Dedifferentiated amniotic fluid mesenchymal stem cell (primary cell): ENCODE results near the gene TUFT1.
"Not testable (repeated sequence)": the region's sequence is repeated elsewhere in the genome, so short reads cannot be mapped to it uniquely, and the experiment has no call there.

ENCODE experiments used
- DNase-seq: peaks from one replicate; pipeline ENCODE4 v3.0.0-alpha.2; 2016; ENCODE audit errors: extremely low spot score

TUFT1 gene

GRCh38 chr1:151579436-151580225 lies 39.5 kb downstream of the TUFT1 start:
- no peak for DNase-seq

- DNase-seq: no peak
These were observed 41.3 kb downstream of the TUFT1 start for GRCh38 chr1:151581451-151581850.

GRCh38 chr1:151581921-151582320 lies 41.8 kb downstream of the TUFT1 start:
- no peak for DNase-seq

GRCh38 chr1:151583796-151584195 lies 43.7 kb downstream of the TUFT1 start:
- no peak for DNase-seq

- no peak for DNase-seq
These were observed 44.2 kb downstream of the TUFT1 start for GRCh38 chr1:151584278-151584677.

GRCh38 chr1:151584780-151585179 lies 44.7 kb downstream of the TUFT1 start:
- DNase-seq: no peak

- DNase-seq: no peak
These were observed 45.5 kb downstream of the TUFT1 start for GRCh38 chr1:151585622-151586021.

- no peak for DNase-seq
These were observed 50.9 kb downstream of the TUFT1 start for GRCh38 chr1:151590961-151591360.

GRCh38 chr1:151593730-151594129 lies 53.6 kb downstream of the TUFT1 start:
- no peak for DNase-seq

GRCh38 chr1:151594143-151594625 lies 54.1 kb downstream of the TUFT1 start:
- DNase-seq: no peak

- no peak for DNase-seq
These were observed 56.3 kb downstream of the TUFT1 start for GRCh38 chr1:151596166-151596953.

GRCh38 chr1:151602550-151602949 lies 62.4 kb downstream of the TUFT1 start:
- DNase-seq: not testable (repeated sequence)

GRCh38 chr1:151604291-151604690 lies 64.2 kb downstream of the TUFT1 start:
- no peak for DNase-seq

GRCh38 chr1:151606384-151606783 lies 66.3 kb downstream of the TUFT1 start:
- DNase-seq: no peak

- no peak for DNase-seq
These were observed 66.7 kb downstream of the TUFT1 start for GRCh38 chr1:151606857-151607256.

GRCh38 chr1:151610142-151610541 lies 70.0 kb downstream of the TUFT1 start:
- DNase-seq: no peak

- peak; percentile 31 for DNase-seq
These were observed 71.2 kb downstream of the TUFT1 start for GRCh38 chr1:151611288-151611790.

- DNase-seq: peak; percentile 93
These were observed 71.9 kb downstream of the TUFT1 start, which contains the start of gene SNX27 for GRCh38 chr1:151611832-151612500. Gene SNX27 (plus strand): TSS chr1:151612050. CDS start chr1:151612202, 152 bp downstream.

GRCh38 chr1:151612501-151613281 lies 72.6 kb downstream of the TUFT1 start:
- DNase-seq: no peak

GRCh38 chr1:151613282-151613780 lies 73.2 kb downstream of the TUFT1 start:
- DNase-seq: no peak
